ENCODE measurements around the gene FLOT2. TPM values are rescaled to one million over a fixed set of nuclear protein-coding genes. Genes with fewer than 3 reads are reported as not detected.

Gene FLOT2
- total RNA-seq, 4 donors from 2014 or later: 38.7 to 117 (median 45.6) TPM

DNA sequence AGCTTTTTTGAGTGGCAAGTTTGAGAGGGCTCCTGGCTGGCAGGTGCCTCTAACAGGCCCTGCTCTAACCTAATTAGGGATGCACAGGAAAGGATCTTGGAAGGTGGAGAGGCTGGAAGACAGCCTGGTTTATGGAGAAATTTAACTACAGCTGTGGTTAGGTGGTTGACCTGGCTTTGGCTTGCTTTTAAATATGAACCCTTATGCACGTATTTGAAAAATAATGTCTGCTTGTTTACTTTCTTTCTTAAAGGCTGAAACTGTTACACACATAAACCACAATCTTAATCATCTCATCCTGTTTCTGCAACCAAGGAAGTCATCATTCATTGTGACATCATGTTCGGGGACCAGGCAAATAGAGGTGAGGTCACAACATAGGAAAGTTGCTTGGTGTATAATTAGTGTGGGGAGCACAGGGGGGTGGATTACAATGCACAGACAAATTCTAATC lies 28.4 kb upstream of the FLOT2 start:
- intact Hi-C loops (cut with DNase I; ENCODE audit: low total_unique reads): no loop called here
- H3K4me3 ChIP-seq (ENCODE audit: low read depth, poor library complexity, severe bottlenecking): no peak overlapping the region
- DNase-seq (ENCODE audit: low spot score in 2 of 2): no peak
- no peak for TF ChIP-seq POLR2A (IDR thresholded peaks at IDR 0.05)
- TF ChIP-seq, protein P1, sequence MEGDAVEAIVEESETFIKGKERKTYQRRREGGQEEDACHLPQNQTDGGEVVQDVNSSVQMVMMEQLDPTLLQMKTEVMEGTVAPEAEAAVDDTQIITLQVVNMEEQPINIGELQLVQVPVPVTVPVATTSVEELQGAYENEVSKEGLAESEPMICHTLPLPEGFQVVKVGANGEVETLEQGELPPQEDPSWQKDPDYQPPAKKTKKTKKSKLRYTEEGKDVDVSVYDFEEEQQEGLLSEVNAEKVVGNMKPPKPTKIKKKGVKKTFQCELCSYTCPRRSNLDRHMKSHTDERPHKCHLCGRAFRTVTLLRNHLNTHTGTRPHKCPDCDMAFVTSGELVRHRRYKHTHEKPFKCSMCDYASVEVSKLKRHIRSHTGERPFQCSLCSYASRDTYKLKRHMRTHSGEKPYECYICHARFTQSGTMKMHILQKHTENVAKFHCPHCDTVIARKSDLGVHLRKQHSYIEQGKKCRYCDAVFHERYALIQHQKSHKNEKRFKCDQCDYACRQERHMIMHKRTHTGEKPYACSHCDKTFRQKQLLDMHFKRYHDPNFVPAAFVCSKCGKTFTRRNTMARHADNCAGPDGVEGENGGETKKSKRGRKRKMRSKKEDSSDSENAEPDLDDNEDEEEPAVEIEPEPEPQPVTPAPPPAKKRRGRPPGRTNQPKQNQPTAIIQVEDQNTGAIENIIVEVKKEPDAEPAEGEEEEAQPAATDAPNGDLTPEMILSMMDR (IDR thresholded peaks at IDR 0.05): no peak
- 46 to 48% methylated on average over 2 of the region's 2 CpGs for WGBS, 2 donors

DNA sequence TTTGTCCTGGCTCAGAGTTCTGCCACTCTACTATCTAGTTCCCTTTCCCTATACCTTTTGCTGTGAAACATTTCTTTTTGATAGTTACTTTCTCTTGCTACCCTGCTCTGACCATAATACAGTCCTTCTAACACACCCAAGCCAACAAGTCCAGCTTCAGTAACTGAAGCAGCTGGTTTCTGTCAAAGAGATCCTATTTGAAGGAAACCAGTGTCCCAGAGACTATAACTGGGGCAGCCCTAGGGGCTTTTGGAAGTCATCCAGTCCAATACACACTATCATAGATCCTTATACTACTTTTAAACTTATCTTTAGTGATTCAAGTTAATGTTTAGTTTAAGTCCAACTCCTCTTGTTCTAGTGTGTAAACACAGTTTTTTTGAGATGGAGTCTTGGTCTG lies 22.7 kb upstream of the FLOT2 start:
- TF ChIP-seq POLR2A (IDR thresholded peaks at IDR 0.05): no peak
- TF ChIP-seq, protein P1 (IDR thresholded peaks at IDR 0.05): no peak
- H3K4me3 ChIP-seq (ENCODE audit: low read depth, poor library complexity, severe bottlenecking): no peak overlapping the region
- intact Hi-C loops (cut with DNase I; ENCODE audit: low total_unique reads): no loop called here
- DNase-seq (ENCODE audit: low spot score in 2 of 2): no peak

DNA sequence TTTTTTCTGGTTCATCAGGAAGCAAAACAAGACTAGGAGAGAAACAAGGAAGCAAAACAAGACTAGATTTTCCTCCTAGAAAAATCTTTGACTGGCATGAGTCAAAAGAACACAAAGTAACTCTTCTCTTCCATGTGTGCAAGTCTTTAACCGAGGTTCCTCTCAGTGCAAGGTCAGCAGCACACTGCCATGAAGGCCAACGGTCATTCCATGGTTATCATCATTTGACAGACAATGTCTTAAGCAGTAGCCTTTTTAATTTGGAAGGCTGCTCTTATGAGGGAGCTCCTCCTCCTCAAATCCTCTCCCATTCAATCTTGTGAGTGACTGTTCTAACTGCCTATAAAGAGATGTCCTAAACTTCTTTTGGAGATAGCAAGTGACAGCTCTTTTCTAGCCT lies 20.8 kb upstream of the FLOT2 start:
- no peak for DNase-seq (ENCODE audit: low spot score in 2 of 2)
- intact Hi-C loops (cut with DNase I; ENCODE audit: low total_unique reads): loop anchor here (5.0 kb wide), 1 partner anchor 156 kb away; no protein-coding TSS in a partner anchor
- TF ChIP-seq, protein P1 (IDR thresholded peaks at IDR 0.05): no peak
- TF ChIP-seq POLR2A (IDR thresholded peaks at IDR 0.05): no peak
- 57 to 73% methylated on average over 2 of the region's 2 CpGs for WGBS, 2 donors
- H3K4me3 ChIP-seq (ENCODE audit: low read depth, poor library complexity, severe bottlenecking): no peak overlapping the region

DNA sequence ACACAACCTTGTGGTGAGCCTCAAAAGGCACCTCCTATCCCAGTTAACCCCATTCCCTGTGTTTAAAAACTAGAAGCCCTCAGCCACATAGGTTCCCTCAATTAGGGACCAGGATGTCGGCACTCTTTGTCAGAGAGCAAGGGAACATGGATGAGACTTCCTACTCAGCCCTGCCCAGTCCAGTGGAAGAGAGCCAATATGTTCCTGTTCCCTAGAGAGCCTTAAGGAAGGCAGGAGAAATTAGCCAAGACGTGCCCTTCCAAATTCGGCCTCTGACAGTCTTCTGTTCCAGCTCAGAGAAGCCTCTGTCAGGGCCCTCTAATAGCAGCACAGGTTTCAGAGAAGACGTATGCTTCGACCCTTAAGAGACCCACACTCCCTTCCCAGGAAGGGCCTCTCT lies 19.9 kb upstream of the FLOT2 start:
- H3K4me3 ChIP-seq (ENCODE audit: low read depth, poor library complexity, severe bottlenecking): no peak overlapping the region
- TF ChIP-seq, protein P1 (IDR thresholded peaks at IDR 0.05): no peak
- no peak for TF ChIP-seq POLR2A (IDR thresholded peaks at IDR 0.05)
- 47 to 60% methylated on average over 5 of the region's 5 CpGs for WGBS, 2 donors
- intact Hi-C loops (cut with DNase I; ENCODE audit: low total_unique reads): loop anchor here (5.0 kb wide), 1 partner anchor 155 kb away; no protein-coding TSS in a partner anchor
- DNase-seq (ENCODE audit: low spot score in 2 of 2): no peak

DNA sequence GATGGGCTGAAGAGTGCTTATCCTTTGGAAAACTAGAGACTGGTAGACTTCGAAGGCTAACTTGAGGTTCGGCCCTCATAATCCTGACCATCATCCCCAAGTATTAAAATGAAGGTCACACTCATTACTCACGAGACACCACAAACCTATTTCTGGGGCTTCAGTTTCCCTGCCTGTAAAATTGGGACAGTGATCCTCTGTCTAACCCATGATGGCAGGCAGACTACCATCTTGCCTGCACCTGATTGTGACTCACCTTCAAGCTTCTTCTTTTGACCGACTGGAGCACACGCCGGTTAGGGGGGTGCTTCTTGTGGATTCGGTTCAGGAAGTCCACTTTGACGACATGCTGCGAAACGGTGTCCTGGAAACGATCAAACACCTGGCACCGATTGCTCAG lies 19.5 kb upstream of the FLOT2 start:
- 70 to 77% methylated on average over 12 of the region's 12 CpGs for WGBS, 2 donors
- intact Hi-C loops (cut with DNase I; ENCODE audit: low total_unique reads): loop anchor here (5.0 kb wide), 1 partner anchor 155 kb away; no protein-coding TSS in a partner anchor
- no peak for DNase-seq (ENCODE audit: low spot score in 2 of 2)
- TF ChIP-seq, protein P1 (IDR thresholded peaks at IDR 0.05): no peak
- TF ChIP-seq POLR2A (IDR thresholded peaks at IDR 0.05): no peak
- H3K4me3 ChIP-seq (ENCODE audit: low read depth, poor library complexity, severe bottlenecking): no peak overlapping the region

All from lower leg skin (tissue), 4 donors.